NCI-H2196 treated with DMSO at 0.1 percent for 48 hours (cell line): ENCODE data around the gene NCOR2.

Source experiments
- DNase-seq: peaks from one replicate; lab custom pipeline; 2025; ENCODE audit not compliant: unreplicated experiment; lab: John Stamatoyannopoulos, UW

NCOR2 gene

DNA sequence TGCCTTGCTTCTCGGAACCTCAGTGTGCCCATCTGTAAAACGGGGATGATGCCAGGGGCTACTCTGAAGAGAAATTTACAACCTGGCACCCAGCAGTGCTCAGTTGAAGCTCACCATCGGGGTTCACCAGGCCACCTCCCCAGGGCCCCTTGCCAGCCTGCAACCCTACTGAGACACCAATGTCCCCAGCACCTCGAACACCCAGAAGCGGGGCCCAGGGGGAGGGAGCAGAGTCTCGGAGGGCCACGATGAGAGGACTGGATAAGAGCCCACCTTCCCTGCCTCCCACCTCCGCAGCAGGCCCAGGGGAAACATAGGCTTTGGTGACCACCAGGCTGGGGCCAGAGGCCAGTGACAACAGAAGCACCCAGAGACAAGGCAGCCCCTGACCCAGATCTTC lies 22.4 kb downstream of the NCOR2 start:
- DNase-seq = no peak

DNA sequence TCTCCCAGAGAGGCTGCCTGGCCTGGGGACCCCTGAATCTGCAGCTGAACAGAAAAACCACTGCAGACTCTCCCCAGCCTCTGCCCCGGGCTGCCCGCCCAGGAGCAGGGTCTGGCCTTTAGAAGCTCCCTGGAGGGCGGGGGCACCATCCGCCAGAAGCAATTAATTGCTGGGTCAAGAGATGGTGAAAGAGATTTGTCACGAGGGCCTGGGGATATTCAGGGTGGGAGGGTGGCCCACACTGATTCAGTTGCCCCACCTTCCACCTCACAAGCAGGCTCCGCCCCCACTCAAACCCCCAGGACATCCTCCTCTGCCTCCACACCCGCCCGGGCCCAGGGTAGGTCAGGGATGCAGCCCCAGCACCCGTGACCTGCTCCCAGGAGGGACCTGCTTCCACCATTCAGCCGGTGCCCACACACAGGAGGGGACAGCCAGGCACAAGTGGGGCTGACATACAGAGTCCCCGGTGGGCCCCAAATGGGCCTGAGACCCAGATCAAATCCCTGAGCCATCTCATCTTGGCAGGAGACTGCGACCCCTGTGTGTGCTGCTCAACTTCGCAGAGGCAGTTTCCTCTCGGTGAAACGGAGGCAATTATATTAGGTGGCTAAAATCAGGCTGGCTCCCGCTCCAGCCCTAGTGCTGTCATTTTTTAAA lies 23.0 kb downstream of the NCOR2 start:
- DNase-seq = no peak

DNA sequence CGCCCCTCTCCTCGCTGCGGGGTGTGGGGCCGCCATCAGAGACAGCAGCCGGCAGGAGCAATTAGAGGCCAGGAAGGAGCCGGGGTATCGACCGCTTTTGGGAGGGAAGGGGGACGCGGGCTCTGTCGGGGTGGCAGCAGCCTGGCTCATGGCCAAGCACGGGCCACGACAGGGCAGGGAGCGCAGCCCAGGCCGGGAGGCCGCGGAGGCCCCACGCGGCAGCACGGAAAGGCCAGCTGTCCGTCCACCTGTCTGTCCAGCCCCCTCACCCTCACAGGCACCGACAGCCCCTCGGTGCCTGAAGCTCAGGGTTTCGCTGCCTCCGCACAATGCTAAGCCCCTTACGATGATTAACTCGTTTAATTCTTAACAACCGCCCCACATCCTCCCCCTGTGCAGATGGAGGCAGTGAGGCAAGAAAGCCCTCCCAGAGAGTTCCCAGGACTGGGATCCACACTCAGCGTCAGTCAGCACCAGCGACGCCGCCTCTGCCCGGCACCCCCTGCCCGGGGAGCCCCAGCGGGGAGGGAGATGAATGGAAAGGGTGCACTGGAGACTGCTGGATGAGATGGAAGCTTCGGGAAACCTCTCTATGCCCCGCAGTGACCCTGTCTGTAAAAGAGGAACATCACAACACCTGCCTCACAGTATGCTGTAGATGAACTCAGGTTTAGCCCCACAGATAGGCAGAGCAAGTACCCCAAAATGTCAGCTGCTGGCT lies 23.7 kb downstream of the NCOR2 start:
- DNase-seq = no peak

DNA sequence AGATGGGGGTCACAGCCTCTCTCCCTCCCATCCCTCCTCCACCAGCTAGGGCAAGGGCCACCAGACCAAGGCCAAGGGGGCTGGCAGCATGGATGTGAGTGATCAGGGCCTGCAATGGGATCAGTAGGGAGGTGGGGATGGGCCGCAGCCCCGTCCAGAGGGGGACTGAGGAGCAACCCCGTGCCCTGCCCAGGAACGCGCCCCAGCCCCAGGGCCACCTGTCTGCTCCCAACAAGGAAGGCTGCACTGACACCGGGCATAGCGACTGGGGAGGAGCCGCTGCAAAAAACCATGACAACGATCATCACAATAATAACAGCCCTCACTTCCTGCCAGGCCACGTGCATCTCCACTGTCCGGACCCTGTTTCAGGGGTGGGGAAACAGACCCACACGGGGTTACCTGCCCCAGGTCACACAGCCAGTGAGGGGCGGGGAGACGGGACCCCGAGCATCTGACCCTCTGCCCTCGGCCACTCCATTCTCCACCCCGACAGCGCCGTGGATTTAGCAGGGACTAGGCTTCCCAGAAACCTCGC lies 24.3 kb downstream of the NCOR2 start:
- no peak for DNase-seq

DNA sequence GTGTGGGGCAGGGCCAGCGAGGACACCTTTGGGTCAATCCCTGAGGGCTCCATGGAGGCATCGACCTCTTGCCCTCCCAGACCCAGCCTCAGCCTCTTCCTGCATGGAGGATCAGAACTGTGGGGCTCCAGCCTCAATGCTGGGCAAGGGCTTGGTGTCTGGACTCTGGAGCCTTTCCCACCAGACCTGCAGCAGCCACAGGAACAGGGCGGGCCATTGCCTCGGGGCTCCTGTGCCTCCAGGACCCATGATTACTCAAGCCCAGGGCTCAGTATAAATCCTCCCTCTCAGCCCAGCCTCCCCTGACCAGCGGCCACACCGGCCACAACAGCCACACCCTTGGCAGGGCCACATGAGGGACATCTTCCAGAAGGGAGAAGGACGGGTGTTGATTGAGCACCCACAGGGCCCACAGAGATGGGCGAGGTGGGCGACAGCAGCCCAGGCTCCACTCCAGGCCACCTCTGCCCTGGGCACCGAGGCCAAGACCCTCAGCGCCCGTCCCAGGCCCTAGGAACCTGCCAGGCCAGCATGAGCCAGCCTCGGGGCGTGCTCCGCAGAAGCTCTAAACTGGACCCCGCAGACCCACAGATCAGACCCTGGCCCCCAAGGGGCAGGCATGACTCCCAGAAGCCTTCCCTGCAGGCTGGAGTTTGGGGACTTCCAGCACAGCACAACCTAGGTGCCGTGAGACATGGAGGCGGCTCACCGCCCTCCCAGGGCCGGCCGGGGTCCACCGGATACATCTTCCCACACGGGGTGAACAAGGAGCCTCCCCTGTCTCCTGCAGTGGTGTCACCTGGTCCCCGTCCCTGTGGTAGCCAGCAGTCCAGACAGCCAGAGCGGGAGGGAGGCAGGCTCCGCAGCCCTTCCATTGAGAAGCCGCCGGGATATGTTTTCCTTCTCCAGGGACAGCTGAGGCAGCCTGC lies 25.1 kb downstream of the NCOR2 start:
- no peak for DNase-seq

DNA sequence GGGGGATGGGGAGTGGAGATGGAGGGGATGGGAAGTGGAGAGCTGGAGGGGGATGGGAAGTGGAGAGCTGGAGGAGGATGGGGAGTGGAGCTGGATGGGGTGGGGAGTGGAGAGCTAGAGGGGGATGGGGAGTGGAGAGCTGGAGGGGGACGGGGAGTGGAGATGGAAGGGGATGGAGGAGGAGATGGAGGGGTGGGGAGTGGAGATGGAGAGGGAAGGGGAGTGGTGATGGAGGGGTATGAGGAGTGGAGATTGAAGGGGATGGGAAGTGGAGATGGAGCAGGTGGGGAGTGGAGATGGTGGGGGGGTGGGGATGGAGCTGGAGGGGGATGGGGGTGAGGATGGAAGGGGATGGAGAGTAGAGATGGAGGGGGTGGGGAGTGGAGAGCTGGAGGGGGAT lies 26.1 kb downstream of the NCOR2 start:
- DNase-seq = no peak

DNA sequence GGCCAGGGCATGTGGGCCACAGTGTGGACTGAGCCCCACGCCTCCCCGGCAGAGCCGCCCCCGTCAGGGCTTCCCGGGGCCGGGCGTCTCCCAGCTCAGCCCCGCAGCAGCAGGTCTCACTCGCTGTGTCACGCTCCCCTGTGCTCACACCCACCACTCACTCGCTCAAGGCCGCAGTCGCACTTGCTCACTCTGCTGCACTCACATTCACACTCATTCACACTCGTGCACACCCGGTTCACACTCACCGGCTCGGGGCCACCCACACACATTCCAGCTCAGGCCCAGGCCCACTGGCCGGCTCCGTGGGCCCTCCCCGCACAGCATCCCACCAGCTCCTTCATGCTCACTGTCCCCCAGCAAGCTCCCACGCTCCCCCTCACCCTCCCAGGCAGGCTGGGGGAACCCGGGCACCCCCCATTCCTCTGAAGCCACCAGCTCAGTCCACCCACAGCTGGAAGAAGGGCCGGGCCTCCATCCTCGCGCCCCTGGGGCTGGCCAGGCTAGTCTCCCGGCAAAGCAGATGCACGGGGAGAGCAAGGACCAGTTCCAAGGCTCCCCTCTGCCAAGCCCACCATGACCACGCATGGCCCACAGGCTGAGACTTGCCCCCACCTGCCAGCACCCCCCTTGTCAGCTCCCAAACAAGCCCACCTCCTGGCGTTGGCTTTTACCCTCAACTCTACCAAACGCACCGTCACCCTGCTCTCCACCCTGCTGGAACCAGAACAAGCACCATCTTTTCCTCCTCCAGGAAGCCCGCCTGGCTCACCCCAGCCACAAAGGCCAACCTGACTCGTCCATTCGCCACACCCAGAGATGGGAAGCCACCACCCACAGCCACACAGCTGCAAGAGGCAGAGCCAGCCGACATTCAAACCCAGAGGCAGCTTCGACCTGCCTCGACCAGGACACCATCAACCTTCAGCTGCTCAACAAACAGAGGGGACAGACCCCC lies 28.0 kb downstream of the NCOR2 start:
- no peak for DNase-seq

DNA sequence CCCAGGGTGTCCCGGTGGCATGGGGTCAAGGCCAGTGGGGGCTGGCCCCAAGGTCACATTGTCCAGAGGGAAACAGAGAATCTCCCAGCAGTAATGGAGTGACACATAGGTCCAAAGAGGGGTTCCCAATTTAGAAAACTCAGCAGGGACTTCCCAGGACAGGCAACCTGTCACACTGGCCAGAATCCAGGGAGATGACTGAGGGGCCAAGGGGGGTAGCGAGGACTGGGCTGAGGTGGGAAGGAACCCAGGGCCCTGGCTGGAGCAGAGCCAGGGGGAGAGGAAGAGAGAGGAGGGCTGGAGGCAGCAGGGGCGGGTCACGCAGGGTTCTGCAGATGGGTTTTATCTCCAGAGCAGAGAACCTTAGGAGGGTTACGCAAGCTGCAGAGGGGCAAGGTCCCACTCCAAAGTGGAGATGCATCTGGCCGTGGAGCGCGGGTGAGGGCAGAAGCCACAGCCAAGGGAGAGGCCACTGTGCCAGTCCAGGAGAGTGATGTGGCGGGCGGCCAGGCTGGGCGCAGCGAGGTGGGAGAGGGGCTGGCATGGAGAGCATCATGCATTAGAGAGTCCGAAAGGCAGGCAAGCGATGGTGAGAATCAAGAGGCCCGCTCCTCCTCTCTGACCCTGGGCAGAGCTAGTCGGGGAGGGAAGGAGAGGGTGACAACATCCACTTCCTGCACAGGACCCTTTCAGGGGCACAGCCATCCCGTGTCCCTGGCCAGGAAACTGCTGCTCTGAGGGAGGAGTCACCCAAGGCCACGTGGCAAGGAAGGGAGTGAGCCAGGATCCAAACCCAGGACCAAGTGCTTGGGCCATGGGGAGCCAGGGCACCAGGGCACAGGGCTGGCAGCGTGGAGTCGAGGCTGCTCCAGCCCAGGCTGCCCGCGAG lies 29.0 kb downstream of the NCOR2 start:
- DNase-seq = no peak

DNA sequence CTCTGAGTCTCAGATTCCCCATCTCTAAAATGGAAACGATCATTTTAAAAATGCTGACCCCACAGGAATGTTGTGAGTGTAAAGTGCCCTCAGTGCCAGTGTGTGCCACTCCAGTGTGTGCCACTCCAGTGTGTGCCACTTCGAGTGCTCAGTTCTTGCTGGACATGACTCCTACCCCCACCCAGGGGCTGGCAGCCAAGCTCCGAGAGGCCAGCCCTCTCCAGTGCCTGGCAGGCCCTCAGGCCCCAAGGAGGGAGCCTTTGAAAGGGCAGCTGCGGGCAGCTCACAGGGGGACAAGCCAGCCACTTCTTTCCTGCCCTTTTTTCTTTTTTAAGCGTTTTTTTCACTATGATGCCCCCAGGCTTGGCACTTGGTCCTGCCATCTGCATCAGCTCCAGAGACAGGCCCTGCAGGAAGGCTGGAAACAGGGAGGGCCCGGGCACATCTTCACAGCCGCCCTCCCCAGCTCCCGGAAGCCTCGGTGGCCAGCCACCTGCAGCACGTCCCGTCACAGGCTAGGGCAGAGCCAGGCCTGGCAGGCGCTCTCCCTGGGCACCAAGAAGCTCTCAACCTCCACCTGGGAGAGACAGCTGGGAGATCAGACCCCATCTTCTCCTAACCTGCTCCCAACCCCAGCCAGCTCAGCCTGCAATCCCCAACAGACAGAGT lies 29.8 kb downstream of the NCOR2 start:
- no peak for DNase-seq

DNA sequence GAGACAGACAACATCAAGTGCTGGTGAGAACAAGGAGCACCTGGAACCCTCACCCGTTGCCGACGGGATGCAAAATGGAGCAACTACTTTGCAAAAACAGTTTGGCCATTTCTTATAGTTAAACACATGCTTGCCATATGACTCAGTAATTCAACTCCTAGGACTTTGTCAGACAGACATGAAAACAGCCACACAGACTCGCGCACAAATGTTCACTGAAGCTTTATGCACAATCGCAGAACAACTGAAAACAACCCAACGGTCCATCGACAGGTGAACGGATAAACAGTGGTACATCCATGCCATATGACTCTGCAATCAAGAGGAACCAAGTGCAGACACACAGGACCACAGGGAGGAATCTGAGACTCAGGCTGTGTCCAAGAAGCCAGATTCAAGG lies 30.8 kb downstream of the NCOR2 start:
- no peak for DNase-seq

DNA sequence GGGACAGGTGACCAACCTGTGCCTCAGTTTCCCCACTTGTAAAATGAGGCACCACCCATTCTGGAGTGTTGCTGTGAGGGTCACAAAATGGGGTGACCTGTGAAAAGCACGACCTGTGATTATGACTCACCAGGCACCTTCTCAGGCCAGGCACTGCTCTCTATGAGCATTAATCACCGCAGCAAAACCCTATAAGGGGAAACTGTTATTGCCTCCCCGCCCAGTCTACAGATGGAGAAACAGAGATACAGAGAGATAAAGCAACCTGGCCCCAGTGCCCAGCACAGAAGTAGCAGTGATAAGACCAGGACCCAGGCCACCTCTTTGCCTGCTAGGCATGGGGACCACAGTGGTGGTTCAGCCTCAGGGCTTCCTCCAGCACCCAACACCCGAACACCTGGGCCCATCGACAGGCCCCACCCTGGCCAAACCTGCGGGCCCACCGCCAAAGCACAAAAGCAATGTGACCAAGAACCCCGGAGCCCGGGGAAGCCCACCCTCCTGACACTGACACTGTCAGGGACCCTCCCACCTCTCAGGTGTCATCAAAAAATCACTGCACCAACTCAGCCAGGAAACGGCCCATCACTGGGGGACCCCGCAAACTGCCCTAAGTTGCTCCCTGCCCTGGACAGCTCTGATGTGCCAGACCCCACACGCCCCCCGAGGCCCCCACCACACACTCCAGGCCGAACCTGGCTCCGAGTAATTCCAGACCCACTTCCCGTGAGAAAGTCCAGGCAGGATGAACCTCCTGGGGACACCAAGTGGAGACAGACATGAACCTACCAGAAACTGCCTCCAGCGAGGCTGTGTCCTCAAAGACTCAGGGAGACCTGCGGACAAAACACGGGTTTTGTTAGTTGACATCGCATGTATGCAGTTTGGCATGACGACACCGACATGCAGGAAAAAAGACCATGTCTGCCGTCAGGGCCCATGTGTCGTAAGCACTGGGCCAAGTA lies 32.4 kb downstream of the NCOR2 start:
- DNase-seq = no peak

DNA sequence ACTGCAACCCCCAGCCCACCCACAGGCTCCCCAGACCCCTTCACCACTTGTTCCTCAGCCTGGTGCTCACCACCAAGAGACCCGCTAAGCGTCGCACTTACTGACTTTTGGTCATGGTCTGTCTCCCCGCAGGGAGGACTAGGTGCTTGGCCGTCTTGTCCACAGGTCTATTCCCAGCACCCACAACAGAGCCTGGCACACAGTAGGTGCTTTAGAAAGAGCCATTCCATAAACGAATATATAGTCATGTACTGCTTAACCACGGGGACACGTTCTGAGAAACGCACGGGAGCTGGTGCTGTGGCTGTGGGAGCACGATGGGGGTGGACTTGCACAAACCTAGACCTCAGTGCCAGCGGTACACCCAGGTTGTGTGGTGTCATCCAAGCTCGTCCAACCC lies 34.0 kb downstream of the NCOR2 start:
- DNase-seq = no peak

DNA sequence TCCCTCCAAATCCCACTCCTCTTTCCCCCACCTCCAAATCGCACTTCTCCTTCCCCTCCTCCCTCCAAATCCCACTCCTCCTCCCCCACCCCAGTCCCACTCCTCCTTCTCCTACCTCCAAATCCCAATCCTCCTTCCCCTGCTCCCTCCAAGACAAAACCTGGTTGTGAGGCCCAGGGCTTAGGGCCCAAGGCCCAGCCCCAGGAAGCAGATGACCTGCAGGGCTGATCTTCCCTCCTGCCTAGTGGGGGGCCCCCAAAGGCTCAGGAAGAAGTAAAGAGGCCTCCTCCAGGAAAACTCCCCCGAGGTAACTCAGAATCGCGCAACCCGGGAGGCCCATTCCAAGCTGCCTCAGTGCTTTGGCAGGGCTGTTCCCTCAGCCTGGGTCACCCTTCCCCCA lies 34.4 kb downstream of the NCOR2 start:
- DNase-seq = no peak

DNA sequence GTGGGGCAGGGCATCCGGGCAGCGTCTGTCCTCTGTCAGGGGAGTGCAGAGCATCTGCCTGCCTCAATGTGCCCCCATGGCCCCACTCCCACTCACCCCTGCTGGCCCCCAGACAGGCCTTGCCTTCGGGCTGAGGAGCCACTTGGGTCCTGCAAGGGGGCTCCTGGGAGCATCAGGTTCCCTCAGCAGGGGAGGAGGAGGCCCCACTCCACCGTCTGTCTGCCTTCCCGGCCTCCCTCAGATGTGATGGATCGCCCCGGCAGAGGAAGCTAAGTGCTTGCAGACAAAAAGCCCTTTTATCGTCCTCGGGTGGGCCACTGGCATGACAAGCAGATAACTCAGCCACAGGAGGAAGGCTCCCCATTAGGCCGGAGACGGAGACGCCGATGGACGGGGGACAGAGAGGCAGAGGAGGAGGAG lies 35.1 kb downstream of the NCOR2 start:
- DNase-seq = no peak

DNA sequence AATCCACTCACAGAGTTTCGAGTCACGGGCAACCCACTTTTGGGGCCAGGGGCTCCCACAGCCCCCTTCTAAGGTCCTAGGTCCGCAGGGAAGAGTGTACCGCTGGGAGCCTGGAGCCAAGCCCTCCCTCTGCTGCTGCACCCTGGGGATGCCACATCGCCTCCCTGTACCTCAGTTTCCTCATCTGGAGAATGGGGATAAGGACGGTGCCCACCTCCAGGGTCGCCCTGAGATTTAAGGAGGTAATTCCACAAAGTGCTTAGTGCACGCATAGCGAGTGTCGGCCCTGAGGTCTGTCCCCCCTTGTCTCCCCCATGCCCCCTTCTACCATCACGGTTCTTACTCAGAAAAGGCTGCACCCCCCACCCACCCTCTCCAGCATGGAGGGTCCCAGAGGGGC lies 35.5 kb downstream of the NCOR2 start:
- no peak for DNase-seq

DNA sequence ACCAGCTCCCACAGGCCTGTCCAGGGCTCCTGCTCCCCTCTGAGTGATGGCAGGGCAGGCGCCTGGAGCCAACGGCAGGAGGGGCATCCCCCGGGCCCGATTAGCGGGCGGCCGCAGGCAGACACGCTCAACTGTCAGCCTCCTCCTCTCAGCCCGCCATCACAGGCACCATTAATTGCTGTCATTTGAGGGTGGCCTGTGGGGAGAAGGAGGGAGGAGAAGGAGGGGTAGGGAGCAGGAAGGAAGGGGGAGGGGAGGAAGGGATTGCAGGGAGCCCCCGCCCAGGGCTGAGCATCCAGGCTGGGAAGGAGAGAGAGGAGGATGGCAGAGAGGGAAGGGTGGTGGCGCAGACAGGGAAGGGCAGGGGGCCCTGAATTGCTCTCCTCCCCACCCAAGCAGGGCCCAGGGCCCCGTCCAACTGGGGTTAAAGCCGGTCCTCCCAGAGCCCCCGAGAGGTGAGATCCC lies 36.1 kb downstream of the NCOR2 start:
- no peak for DNase-seq

DNA sequence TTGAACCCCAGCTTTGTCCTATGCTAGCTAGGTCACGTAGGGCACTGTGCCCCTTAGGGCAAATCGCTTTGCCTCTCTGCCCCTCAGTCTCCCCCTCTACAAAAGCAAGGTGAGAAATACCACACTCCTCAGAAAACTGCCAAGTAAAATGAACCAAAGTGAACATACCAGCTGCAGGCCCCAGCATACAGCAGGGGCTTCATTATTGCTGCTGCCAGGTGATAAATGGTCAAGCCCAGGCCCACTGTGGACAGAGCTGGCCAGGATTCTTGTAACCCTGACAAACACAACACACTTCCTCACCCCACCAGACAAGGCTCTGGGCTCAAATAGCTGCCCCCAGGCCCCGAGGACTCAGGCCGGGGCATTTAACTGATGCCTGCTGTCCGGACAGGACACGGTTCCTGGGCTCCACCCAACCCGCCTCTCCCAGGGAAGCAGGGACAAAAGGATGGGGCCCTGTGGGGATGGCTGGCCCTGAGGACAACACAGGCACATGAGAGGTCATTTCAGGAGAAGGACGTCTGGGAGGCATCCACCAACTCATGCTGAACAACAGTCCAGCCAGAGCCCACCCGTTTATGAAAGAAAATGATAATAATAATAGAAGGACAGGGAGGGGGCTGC lies 36.7 kb downstream of the NCOR2 start:
- DNase-seq = no peak
